ENCODE results near the gene ARHGEF33. TPM values are rescaled to one million over a fixed set of nuclear protein-coding genes. Genes with fewer than 3 reads are reported as not detected.

The ARHGEF33 gene
- total and polyA plus RNA-seq, 2 of the 13 experiments (the other 11 are each of a cell fraction or from before 2014, with no cell fraction given), result 0.04 TPM; not detected in 1

DNA sequence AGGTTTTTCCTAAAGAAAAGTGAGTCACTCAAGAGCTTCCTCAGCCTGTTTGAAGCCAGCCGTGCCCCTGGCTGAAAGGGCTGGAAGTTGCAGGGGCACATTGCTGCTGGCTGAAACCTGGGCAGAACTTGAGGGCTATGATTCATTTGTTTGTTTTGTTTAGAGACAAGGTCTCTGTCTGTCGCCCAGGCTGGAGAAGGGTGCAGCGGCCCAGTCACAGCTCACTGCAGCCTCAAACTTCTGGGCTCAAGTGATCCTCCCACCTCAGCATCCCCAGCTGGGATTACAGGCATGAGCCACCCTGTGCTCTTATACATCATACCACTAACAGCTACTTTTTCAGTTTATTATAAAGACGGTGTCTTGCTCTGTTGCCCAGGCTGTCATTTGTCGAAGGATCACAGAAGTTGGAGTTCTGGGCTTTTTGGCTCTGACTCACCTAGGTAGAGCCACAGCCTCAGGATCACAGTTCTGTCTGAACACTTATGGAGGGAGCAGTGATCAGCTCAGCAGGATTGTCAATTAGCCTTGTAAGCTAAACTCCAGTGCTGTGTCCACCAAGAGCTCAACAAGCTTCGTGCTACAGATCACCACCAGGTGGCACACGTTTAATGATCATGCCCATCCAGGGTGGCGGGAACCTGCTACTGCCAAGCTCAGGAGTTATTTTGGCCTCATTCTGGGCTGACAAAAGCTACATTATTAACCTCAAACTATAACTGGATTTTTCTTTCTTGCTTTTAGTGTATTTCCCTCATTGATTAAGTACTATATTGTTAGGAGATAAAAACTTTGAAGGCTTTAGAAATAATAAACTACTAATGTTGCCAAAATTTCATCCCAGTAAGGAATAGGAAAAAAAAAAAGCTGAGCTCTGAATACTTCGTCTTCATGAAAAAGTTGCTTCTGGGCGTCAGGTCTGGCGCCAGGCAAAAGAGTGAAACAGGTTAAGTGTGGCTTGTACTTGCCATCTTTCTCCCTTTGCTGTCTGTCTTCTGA lies 57.9 kb downstream of the ARHGEF33 start (continued):
- TF ChIP-seq, protein P1, sequence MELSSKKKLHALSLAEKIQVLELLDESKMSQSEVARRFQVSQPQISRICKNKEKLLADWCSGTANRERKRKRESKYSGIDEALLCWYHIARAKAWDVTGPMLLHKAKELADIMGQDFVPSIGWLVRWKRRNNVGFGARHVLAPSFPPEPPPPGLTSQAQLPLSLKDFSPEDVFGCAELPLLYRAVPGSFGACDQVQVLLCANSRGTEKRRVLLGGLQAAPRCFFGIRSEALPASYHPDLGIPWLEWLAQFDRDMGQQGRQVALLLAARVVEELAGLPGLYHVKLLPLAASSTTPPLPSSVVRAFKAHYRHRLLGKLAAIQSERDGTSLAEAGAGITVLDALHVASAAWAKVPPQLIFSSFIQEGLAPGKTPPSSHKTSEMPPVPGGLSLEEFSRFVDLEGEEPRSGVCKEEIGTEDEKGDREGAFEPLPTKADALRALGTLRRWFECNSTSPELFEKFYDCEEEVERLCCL (CRISPR knock-in tag; IDR thresholded peaks at IDR 0.05; ENCODE audit: borderline replicate concordance), result no peak
- TF ChIP-seq ZNF142 (CRISPR knock-in tag; IDR thresholded peaks at IDR 0.05) (0 out of 2 replicates have a peak, but pooled peaks have one; percentile 60), TCF12 (IDR thresholded peaks at IDR 0.05) (no peak), TCF12 (CRISPR knock-in tag; IDR thresholded peaks at IDR 0.05) (no peak), FOSL1 (CRISPR knock-in tag; IDR thresholded peaks at IDR 0.05; ENCODE audit: borderline replicate concordance) (no peak; the same call in 1 of the 2 replicates), SIN3B (IDR thresholded peaks at IDR 0.05; ENCODE audit: low read length) (no peak), ARID5B (CRISPR knock-in tag; IDR thresholded peaks at IDR 0.05) (peak; percentile 49; the same call in 1 of the 2 replicates), MYC (CRISPR knock-in tag; IDR thresholded peaks at IDR 0.05; ENCODE audit: borderline replicate concordance) (no peak), CENPX (CRISPR knock-in tag; IDR thresholded peaks at IDR 0.05) (no peak), GABPB1 (CRISPR knock-in tag; IDR thresholded peaks at IDR 0.05) (no peak; the same call in 1 of the 2 replicates)
- TF ChIP-seq, protein P2, sequence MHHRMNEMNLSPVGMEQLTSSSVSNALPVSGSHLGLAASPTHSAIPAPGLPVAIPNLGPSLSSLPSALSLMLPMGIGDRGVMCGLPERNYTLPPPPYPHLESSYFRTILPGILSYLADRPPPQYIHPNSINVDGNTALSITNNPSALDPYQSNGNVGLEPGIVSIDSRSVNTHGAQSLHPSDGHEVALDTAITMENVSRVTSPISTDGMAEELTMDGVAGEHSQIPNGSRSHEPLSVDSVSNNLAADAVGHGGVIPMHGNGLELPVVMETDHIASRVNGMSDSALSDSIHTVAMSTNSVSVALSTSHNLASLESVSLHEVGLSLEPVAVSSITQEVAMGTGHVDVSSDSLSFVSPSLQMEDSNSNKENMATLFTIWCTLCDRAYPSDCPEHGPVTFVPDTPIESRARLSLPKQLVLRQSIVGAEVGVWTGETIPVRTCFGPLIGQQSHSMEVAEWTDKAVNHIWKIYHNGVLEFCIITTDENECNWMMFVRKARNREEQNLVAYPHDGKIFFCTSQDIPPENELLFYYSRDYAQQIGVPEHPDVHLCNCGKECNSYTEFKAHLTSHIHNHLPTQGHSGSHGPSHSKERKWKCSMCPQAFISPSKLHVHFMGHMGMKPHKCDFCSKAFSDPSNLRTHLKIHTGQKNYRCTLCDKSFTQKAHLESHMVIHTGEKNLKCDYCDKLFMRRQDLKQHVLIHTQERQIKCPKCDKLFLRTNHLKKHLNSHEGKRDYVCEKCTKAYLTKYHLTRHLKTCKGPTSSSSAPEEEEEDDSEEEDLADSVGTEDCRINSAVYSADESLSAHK (CRISPR knock-in tag; IDR thresholded peaks at IDR 0.05; ENCODE audit: borderline replicate concordance), result no peak
